HepG2 (cell line): ENCODE measurements around the gene OSBPL2. TPM values are rescaled to one million over a fixed set of nuclear protein-coding genes. Genes with fewer than 3 reads are reported as not detected.

Experiments used
- MYPOP ChIP-seq: sonication (generic); formaldehyde crosslinking; IDR thresholded peaks from 2 replicates; pipeline ENCODE4 v1.8.1; 2023; ENCODE audit warnings: mild to moderate bottlenecking, moderate library complexity, missing genetic modification reagents
- POLR2G ChIP-seq: fragments of 200-400 bp; formaldehyde crosslinking; IDR thresholded peaks from 2 replicates; pipeline ENCODE4 v1.6.1; 2018; ENCODE audit warnings: mild to moderate bottlenecking, low read depth, low read length, moderate library complexity
- PRMT3 ChIP-seq: sonication (generic); formaldehyde crosslinking; IDR thresholded peaks from 2 replicates; pipeline ENCODE4 v1.8.1; 2022; ENCODE audit warnings: low read depth, mild to moderate bottlenecking, moderate library complexity, missing genetic modification reagents, borderline replicate concordance
- SALL1 ChIP-seq: sonication (generic); formaldehyde crosslinking; IDR thresholded peaks from 2 replicates; pipeline ENCODE4 v1.8.0; 2022; ENCODE audit warnings: mild to moderate bottlenecking, missing genetic modification reagents
- SAP130 ChIP-seq: IDR thresholded peaks from 2 replicates; pipeline ENCODE4 v1.6.1; 2016; ENCODE audit warnings: low read depth
- UBTF ChIP-seq: sonication (generic); formaldehyde crosslinking; IDR thresholded peaks from 2 replicates; pipeline ENCODE4 v1.4.0; 2020; ENCODE audit warnings: mild to moderate bottlenecking, missing genetic modification reagents
- ZNF263 ChIP-seq: sonication (generic); formaldehyde crosslinking; IDR thresholded peaks from 2 replicates; pipeline ENCODE4 v1.4.0; 2020; ENCODE audit warnings: missing genetic modification reagents
- ZNF44 ChIP-seq: sonication (generic); formaldehyde crosslinking; IDR thresholded peaks from 2 replicates; pipeline ENCODE4 v1.5.1; 2020; ENCODE audit warnings: mild to moderate bottlenecking, missing genetic modification reagents
- ZNF451 ChIP-seq: sonication (generic); formaldehyde crosslinking; IDR thresholded peaks from 2 replicates; pipeline ENCODE4 v1.5.0; 2020; ENCODE audit warnings: mild to moderate bottlenecking, missing genetic modification reagents
- ZNF501 ChIP-seq: sonication (generic); formaldehyde crosslinking; IDR thresholded peaks from 2 replicates; pipeline ENCODE4 v1.5.1; 2020; ENCODE audit warnings: mild to moderate bottlenecking, moderate library complexity, missing genetic modification reagents
- ZSCAN31 ChIP-seq: sonication (generic); formaldehyde crosslinking; IDR thresholded peaks from 2 replicates; pipeline ENCODE4 v1.5.0; 2020; ENCODE audit warnings: low read depth, mild to moderate bottlenecking, missing genetic modification reagents
- polyA plus RNA-seq, 8 experiments: library from polyadenylated mRNA; depleted of rRNA in 3 of 8; stranded (reverse) in 7 of 8; unstranded in 1 of 8; fragments of >200 nt; fragmentation: Illumina TruSeq in 4 of 8; extraction: Trizol in 4 of 8; gene quantifications; 2 replicates each; pipeline versions ENCODE4 v1.2.1 to v1.2.3, GENCODE V29; 2011 to 2016; ENCODE audit warnings: low read depth in 4 of 8, missing spikeins in 1 of 8, mixed read lengths in 1 of 8; ENCODE audit not compliant: insufficient read depth in 1 of 8
- total RNA-seq, 5 experiments: library from RNA; depleted of rRNA; stranded (reverse); fragments of >200 nt; fragmentation: Illumina TruSeq; extraction: Trizol; gene quantifications; 2 replicates each; pipeline ENCODE4 v1.2.3, GENCODE V29; 2016; ENCODE audit warnings: low read depth in 1 of 5
- TF ChIP-seq, protein P1 (sequence below): sonication (generic); formaldehyde crosslinking; IDR thresholded peaks from 2 replicates; pipeline ENCODE4 v1.5.1; 2020; ENCODE audit warnings: mild to moderate bottlenecking, missing genetic modification reagents, moderate library complexity
- TF ChIP-seq, protein P2 (sequence below): sonication (generic); formaldehyde crosslinking; IDR thresholded peaks from 2 replicates; pipeline ENCODE4 v1.4.0; 2020; ENCODE audit warnings: missing genetic modification reagents
- TF ChIP-seq, protein P3 (sequence below): sonication (generic); formaldehyde crosslinking; IDR thresholded peaks from 2 replicates; pipeline ENCODE4 v1.8.1; 2023; ENCODE audit warnings: mild to moderate bottlenecking, missing genetic modification reagents

Gene OSBPL2
- total and polyA plus RNA-seq, 2 of the 13 experiments (the other 11 are each of a cell fraction or from before 2014, with no cell fraction given): 18.5 to 37.4 TPM

- TF ChIP-seq, protein P1, sequence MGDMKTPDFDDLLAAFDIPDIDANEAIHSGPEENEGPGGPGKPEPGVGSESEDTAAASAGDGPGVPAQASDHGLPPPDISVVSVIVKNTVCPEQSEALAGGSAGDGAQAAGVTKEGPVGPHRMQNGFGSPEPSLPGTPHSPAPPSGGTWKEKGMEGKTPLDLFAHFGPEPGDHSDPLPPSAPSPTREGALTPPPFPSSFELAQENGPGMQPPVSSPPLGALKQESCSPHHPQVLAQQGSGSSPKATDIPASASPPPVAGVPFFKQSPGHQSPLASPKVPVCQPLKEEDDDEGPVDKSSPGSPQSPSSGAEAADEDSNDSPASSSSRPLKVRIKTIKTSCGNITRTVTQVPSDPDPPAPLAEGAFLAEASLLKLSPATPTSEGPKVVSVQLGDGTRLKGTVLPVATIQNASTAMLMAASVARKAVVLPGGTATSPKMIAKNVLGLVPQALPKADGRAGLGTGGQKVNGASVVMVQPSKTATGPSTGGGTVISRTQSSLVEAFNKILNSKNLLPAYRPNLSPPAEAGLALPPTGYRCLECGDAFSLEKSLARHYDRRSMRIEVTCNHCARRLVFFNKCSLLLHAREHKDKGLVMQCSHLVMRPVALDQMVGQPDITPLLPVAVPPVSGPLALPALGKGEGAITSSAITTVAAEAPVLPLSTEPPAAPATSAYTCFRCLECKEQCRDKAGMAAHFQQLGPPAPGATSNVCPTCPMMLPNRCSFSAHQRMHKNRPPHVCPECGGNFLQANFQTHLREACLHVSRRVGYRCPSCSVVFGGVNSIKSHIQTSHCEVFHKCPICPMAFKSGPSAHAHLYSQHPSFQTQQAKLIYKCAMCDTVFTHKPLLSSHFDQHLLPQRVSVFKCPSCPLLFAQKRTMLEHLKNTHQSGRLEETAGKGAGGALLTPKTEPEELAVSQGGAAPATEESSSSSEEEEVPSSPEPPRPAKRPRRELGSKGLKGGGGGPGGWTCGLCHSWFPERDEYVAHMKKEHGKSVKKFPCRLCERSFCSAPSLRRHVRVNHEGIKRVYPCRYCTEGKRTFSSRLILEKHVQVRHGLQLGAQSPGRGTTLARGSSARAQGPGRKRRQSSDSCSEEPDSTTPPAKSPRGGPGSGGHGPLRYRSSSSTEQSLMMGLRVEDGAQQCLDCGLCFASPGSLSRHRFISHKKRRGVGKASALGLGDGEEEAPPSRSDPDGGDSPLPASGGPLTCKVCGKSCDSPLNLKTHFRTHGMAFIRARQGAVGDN: peak; percentile 94
- TF ChIP-seq ZSCAN31 (CRISPR knock-in tag): 0 out of 2 replicates have a peak, but pooled peaks have one; percentile 29
- 0 out of 2 replicates have a peak, but pooled peaks have one; percentile 34 for TF ChIP-seq ZNF451
- TF ChIP-seq PRMT3 (CRISPR knock-in tag): no peak
- peak; percentile 74; the same call in 1 of the 2 replicates for TF ChIP-seq ZNF44 (CRISPR knock-in tag)
- TF ChIP-seq SAP130 (CRISPR knock-in tag): peak; percentile 34
- TF ChIP-seq, protein P2, sequence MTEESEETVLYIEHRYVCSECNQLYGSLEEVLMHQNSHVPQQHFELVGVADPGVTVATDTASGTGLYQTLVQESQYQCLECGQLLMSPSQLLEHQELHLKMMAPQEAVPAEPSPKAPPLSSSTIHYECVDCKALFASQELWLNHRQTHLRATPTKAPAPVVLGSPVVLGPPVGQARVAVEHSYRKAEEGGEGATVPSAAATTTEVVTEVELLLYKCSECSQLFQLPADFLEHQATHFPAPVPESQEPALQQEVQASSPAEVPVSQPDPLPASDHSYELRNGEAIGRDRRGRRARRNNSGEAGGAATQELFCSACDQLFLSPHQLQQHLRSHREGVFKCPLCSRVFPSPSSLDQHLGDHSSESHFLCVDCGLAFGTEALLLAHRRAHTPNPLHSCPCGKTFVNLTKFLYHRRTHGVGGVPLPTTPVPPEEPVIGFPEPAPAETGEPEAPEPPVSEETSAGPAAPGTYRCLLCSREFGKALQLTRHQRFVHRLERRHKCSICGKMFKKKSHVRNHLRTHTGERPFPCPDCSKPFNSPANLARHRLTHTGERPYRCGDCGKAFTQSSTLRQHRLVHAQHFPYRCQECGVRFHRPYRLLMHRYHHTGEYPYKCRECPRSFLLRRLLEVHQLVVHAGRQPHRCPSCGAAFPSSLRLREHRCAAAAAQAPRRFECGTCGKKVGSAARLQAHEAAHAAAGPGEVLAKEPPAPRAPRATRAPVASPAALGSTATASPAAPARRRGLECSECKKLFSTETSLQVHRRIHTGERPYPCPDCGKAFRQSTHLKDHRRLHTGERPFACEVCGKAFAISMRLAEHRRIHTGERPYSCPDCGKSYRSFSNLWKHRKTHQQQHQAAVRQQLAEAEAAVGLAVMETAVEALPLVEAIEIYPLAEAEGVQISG (CRISPR knock-in tag): 0 out of 2 replicates have a peak, but pooled peaks have one; percentile 19
- TF ChIP-seq ZNF263 (CRISPR knock-in tag): peak; percentile 63; the same call in 1 of the 2 replicates
- peak; percentile 73 for TF ChIP-seq UBTF (CRISPR knock-in tag)
- TF ChIP-seq POLR2G: 0 out of 2 replicates have a peak, but pooled peaks have one; percentile 17
- peak; percentile 76 for TF ChIP-seq ZNF501 (CRISPR knock-in tag)
- peak; percentile 76; the same call in 1 of the 2 replicates for TF ChIP-seq MYPOP (CRISPR knock-in tag)
- peak; percentile 48 for TF ChIP-seq SALL1
- TF ChIP-seq, protein P3, sequence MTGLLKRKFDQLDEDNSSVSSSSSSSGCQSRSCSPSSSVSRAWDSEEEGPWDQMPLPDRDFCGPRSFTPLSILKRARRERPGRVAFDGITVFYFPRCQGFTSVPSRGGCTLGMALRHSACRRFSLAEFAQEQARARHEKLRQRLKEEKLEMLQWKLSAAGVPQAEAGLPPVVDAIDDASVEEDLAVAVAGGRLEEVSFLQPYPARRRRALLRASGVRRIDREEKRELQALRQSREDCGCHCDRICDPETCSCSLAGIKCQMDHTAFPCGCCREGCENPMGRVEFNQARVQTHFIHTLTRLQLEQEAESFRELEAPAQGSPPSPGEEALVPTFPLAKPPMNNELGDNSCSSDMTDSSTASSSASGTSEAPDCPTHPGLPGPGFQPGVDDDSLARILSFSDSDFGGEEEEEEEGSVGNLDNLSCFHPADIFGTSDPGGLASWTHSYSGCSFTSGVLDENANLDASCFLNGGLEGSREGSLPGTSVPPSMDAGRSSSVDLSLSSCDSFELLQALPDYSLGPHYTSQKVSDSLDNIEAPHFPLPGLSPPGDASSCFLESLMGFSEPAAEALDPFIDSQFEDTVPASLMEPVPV: peak; percentile 52; the same call in 1 of the 2 replicates
Observed at GRCh38 chr20:62239278-62239879, 1.1 kb downstream of the OSBPL2 start (continued).
